PFSK-1 (cell line): ENCODE measurements around the gene USHBP1.

Source experiments
- REST ChIP-seq, 2 experiments: IDR thresholded peaks; 2 replicates each; pipeline versions ENCODE4 v1.6.1 to v1.8.0; 2011 to 2012; ENCODE audit warnings: low read depth in 2 of 2, low read length in 2 of 2, control low read depth in 1 of 2, inconsistent platforms in 1 of 2, mild to moderate bottlenecking in 1 of 2, moderate library complexity in 1 of 2; ENCODE audit not compliant: insufficient read depth in 1 of 2
- SIN3A ChIP-seq: IDR thresholded peaks from 2 replicates; pipeline ENCODE4 v1.6.1; 2012; ENCODE audit warnings: mild to moderate bottlenecking, low read length, moderate library complexity, borderline replicate concordance; ENCODE audit not compliant: insufficient read depth

- TF ChIP-seq SIN3A (no peak), REST (IDR thresholded peaks at IDR 0.05; ENCODE audit: insufficient read depth in 1 of 2, low read depth in 2 of 2, low read length in 2 of 2) (no peak)
Measured at GRCh38 chr19:17296976-17297375, 32.4 kb upstream of the USHBP1 start.
